HepG2 (cell line): ENCODE results near the gene INSIG2.

Experiments used
- SMC3 ChIP-seq: IDR thresholded peaks from 2 replicates; pipeline ENCODE4 v1.6.1; 2011; ENCODE audit warnings: low read length, improper control_type of control experiment
- SP4 ChIP-seq: sonication (generic); formaldehyde crosslinking; IDR thresholded peaks from 2 replicates; pipeline ENCODE4 v1.8.1; 2023; ENCODE audit warnings: mild to moderate bottlenecking, missing genetic modification reagents
- ZNF558 ChIP-seq: sonication (generic); formaldehyde crosslinking; IDR thresholded peaks from 2 replicates; pipeline ENCODE4 v1.9.0; 2022; ENCODE audit warnings: mild to moderate bottlenecking, missing genetic modification reagents, borderline replicate concordance
- TF ChIP-seq, protein P1 (sequence below): sonication (generic); formaldehyde crosslinking; IDR thresholded peaks from 2 replicates; pipeline ENCODE4 v1.4.0; 2020; ENCODE audit warnings: mild to moderate bottlenecking, missing genetic modification reagents
- TF ChIP-seq, protein P2 (sequence below): sonication (generic); formaldehyde crosslinking; IDR thresholded peaks from 2 replicates; pipeline ENCODE4 v1.8.1; 2022; ENCODE audit warnings: mild to moderate bottlenecking, missing genetic modification reagents
- TF ChIP-seq, protein P3 (sequence below): sonication (generic); formaldehyde crosslinking; IDR thresholded peaks from 2 replicates; pipeline ENCODE4 v1.4.0; 2020; ENCODE audit warnings: missing genetic modification reagents
- TF ChIP-seq, protein P4 (sequence below), 2 experiments: sonication (generic) in 1 of 2; formaldehyde crosslinking in 1 of 2; IDR thresholded peaks; 2 replicates each; pipeline versions ENCODE4 v1.5.1 to v1.6.1; 2011 to 2020; ENCODE audit warnings: borderline replicate concordance in 1 of 2, low read depth in 1 of 2, low read length in 1 of 2, mild to moderate bottlenecking in 1 of 2, missing genetic modification reagents in 1 of 2, moderate library complexity in 1 of 2
- TF ChIP-seq, protein P5 (sequence below): sonication (generic); formaldehyde crosslinking; IDR thresholded peaks from 2 replicates; pipeline ENCODE4 v1.5.0; 2020; ENCODE audit warnings: missing genetic modification reagents

DNA sequence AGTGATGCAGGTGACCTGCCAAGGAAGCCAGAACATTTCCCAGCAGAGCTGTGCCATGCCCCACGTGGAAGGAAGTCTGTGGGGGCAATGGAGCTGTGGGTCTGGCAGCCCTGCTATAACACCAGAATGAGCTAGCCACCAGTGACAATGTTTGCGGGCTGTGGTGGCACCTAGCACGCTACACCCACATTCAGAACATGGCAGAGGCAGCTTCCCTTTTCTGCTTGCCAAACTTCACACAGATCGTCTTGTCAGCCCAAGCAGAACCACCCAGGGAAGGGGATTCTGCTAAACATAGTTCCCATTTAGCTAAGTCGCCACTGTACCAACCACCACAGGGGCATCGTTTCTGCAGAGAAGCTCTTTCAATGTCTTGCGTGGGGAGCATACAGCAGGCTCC lies 47.4 kb upstream of the INSIG2 start:
- TF ChIP-seq ZNF558 (no peak), SMC3 (no peak), SP4 (no peak)
- TF ChIP-seq, protein P1, sequence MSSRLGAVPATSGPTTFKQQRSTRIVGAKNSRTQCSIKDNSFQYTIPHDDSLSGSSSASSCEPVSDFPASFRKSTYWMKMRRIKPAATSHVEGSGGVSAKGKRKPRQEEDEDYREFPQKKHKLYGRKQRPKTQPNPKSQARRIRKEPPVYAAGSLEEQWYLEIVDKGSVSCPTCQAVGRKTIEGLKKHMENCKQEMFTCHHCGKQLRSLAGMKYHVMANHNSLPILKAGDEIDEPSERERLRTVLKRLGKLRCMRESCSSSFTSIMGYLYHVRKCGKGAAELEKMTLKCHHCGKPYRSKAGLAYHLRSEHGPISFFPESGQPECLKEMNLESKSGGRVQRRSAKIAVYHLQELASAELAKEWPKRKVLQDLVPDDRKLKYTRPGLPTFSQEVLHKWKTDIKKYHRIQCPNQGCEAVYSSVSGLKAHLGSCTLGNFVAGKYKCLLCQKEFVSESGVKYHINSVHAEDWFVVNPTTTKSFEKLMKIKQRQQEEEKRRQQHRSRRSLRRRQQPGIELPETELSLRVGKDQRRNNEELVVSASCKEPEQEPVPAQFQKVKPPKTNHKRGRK (CRISPR knock-in tag) = no peak
- TF ChIP-seq, protein P2, sequence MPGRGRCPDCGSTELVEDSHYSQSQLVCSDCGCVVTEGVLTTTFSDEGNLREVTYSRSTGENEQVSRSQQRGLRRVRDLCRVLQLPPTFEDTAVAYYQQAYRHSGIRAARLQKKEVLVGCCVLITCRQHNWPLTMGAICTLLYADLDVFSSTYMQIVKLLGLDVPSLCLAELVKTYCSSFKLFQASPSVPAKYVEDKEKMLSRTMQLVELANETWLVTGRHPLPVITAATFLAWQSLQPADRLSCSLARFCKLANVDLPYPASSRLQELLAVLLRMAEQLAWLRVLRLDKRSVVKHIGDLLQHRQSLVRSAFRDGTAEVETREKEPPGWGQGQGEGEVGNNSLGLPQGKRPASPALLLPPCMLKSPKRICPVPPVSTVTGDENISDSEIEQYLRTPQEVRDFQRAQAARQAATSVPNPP = no peak
- TF ChIP-seq, protein P3, sequence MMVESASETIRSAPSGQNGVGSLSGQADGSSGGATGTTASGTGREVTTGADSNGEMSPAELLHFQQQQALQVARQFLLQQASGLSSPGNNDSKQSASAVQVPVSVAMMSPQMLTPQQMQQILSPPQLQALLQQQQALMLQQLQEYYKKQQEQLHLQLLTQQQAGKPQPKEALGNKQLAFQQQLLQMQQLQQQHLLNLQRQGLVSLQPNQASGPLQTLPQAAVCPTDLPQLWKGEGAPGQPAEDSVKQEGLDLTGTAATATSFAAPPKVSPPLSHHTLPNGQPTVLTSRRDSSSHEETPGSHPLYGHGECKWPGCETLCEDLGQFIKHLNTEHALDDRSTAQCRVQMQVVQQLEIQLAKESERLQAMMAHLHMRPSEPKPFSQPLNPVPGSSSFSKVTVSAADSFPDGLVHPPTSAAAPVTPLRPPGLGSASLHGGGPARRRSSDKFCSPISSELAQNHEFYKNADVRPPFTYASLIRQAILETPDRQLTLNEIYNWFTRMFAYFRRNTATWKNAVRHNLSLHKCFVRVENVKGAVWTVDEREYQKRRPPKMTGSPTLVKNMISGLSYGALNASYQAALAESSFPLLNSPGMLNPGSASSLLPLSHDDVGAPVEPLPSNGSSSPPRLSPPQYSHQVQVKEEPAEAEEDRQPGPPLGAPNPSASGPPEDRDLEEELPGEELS (CRISPR knock-in tag) = no peak
- TF ChIP-seq, protein P4, sequence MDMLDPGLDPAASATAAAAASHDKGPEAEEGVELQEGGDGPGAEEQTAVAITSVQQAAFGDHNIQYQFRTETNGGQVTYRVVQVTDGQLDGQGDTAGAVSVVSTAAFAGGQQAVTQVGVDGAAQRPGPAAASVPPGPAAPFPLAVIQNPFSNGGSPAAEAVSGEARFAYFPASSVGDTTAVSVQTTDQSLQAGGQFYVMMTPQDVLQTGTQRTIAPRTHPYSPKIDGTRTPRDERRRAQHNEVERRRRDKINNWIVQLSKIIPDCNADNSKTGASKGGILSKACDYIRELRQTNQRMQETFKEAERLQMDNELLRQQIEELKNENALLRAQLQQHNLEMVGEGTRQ (IDR thresholded peaks at IDR 0.05; ENCODE audit: low read depth, low read length) = no peak
- TF ChIP-seq, protein P4 (CRISPR knock-in tag; IDR thresholded peaks at IDR 0.05; ENCODE audit: borderline replicate concordance) = no peak
- TF ChIP-seq, protein P5, sequence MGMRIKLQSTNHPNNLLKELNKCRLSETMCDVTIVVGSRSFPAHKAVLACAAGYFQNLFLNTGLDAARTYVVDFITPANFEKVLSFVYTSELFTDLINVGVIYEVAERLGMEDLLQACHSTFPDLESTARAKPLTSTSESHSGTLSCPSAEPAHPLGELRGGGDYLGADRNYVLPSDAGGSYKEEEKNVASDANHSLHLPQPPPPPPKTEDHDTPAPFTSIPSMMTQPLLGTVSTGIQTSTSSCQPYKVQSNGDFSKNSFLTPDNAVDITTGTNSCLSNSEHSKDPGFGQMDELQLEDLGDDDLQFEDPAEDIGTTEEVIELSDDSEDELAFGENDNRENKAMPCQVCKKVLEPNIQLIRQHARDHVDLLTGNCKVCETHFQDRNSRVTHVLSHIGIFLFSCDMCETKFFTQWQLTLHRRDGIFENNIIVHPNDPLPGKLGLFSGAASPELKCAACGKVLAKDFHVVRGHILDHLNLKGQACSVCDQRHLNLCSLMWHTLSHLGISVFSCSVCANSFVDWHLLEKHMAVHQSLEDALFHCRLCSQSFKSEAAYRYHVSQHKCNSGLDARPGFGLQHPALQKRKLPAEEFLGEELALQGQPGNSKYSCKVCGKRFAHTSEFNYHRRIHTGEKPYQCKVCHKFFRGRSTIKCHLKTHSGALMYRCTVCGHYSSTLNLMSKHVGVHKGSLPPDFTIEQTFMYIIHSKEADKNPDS (CRISPR knock-in tag) = no peak
